Measurements from ENCODE around the gene RNF151. TPM values are rescaled to one million over a fixed set of nuclear protein-coding genes. Genes with fewer than 3 reads are reported as not detected.
"Not testable (repeated sequence)": the region's sequence is repeated elsewhere in the genome, so short reads cannot be mapped to it uniquely, and the experiment has no call there.

RNF151 gene
- total RNA-seq, 4 donors from 2014 or later: not detected

DNA sequence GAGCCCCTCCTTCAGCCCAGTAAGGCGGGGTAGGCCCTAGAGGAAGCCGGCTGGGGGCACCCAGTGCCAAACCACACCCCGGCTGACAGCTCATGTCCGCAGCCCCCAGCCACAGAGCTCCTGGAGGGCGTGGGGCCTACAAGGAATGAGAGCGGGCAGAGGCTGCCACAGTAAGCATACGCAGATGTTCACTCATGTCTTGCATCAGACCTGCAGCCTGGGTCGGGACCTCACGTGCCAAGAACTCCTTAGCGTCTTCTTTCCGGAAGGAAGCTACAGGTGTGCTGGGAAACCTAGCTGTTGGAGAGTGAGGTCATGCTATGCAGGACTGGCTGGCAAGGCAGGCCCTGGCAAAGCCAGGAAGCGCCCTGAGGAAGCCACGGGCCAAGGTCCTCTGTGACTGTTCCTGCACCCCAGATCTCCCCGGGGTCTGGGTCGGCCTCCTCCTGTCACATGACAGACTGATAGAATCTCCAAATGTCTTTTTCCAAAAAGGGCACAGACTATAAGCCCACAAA is 41.4 kb downstream of the RNF151 start:
- ATAC-seq: no peak
- no peak for TF ChIP-seq EP300 (IDR thresholded peaks at IDR 0.05)
- TF ChIP-seq POLR2A (IDR thresholded peaks at IDR 0.05): no peak
- no peak for TF ChIP-seq POLR2AphosphoS5 (IDR thresholded peaks at IDR 0.05)
- TF ChIP-seq, protein P1, sequence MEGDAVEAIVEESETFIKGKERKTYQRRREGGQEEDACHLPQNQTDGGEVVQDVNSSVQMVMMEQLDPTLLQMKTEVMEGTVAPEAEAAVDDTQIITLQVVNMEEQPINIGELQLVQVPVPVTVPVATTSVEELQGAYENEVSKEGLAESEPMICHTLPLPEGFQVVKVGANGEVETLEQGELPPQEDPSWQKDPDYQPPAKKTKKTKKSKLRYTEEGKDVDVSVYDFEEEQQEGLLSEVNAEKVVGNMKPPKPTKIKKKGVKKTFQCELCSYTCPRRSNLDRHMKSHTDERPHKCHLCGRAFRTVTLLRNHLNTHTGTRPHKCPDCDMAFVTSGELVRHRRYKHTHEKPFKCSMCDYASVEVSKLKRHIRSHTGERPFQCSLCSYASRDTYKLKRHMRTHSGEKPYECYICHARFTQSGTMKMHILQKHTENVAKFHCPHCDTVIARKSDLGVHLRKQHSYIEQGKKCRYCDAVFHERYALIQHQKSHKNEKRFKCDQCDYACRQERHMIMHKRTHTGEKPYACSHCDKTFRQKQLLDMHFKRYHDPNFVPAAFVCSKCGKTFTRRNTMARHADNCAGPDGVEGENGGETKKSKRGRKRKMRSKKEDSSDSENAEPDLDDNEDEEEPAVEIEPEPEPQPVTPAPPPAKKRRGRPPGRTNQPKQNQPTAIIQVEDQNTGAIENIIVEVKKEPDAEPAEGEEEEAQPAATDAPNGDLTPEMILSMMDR (IDR thresholded peaks at IDR 0.05): no peak
- peaks cover 0 to 14% of the 10 kb centered on the region in 2 donors for H3K36me3 ChIP-seq
- H3K4me3 ChIP-seq: peak overlapping the region in 1 of 2 donors; percentile 70
- 57 to 60% methylated on average over 4 to 9 of the region's 15 CpGs for WGBS, 2 donors (ENCODE audit: low coverage in 1 of 2)
- peaks cover 4 to 71% (median 44%) of the 10 kb centered on the region in 3 donors for H3K4me1 ChIP-seq
- no peaks in the 10 kb centered on the region for H3K9me3 ChIP-seq
- H3K27ac ChIP-seq: peak overlapping the region in 3 of 4 donors; percentile 39 to 95 (median 95)
- H3K27me3 ChIP-seq: no peaks in the 10 kb centered on the region

DNA sequence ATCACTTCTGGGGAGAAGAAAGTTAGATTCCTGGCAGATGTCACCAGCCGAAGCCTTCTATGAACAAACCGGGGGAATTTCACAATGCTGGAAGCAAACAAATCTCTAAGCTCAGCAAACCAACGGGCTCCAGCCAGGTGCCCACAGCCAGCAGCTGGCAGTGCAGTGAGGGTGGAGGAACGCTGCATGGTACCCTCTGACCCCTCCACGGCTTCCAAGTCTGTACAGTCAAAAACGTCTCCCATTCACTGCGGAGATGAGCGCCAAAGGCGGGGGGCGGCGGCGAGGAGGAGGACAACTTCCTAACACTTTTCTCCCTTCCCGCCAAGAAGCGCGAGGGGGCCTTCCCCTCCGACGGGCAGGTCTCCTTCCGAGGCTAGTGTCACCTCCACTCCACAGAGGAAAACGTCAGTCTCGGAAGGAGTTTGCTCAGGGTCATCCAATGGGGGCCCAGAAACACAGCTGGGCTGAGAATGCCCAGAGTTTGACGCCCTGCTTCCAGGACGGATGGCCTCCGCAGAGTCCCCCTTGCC is 42.0 kb downstream of the RNF151 start:
- H3K36me3 ChIP-seq: peaks cover 0 to 9% of the 10 kb centered on the region in 2 donors
- ATAC-seq: no peak
- H3K4me1 ChIP-seq: peaks cover 4 to 65% (median 41%) of the 10 kb centered on the region in 3 donors
- no peaks in the 10 kb centered on the region for H3K9me3 ChIP-seq
- H3K4me3 ChIP-seq: peak overlapping the region; percentile 70 to 90
- H3K27ac ChIP-seq: peak overlapping the region; percentile 85 to 95 (median 94)
- 2 to 14% methylated on average over 2 to 10 of the region's 23 CpGs for WGBS, 2 donors (ENCODE audit: low coverage in 1 of 2)
- TF ChIP-seq EP300 (IDR thresholded peaks at IDR 0.05) (no peak), POLR2AphosphoS5 (IDR thresholded peaks at IDR 0.05) (peak; percentile 16), POLR2A (IDR thresholded peaks at IDR 0.05) (no peak)
- TF ChIP-seq, protein P1 (IDR thresholded peaks at IDR 0.05): no peak
- no peaks in the 10 kb centered on the region for H3K27me3 ChIP-seq

DNA sequence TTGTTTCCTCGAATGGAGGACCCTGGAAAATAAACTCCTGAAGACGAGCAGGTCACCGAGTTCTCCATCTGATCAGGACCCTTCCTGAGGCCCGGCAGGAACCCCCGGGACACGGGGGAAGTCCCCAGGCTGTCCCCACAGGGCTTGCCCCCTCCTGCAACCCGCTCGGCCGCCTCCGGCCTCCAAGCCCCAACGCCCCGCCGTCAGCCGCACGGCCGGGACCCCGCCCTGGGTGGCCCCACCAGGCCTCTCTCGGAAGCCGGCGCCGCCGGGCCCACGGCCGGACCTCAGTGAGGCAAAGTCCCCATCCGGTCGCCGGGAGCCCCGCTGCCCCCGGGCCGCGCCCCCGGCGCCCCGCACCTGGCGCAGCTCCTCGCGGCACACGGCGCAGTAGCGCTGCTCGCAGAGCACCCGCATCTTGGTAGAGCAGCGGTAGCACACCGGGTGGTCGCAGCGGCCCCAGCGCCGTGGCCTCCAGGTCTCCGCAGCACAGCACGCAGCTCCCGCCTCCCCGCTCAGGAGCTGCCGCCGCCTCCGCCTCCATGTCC is 42.6 kb downstream of the RNF151 start:
- peaks cover 0 to 9% of the 10 kb centered on the region in 2 donors for H3K36me3 ChIP-seq
- no peaks in the 10 kb centered on the region for H3K9me3 ChIP-seq
- WGBS, 2 donors (ENCODE audit: low coverage in 1 of 2): no CpG with 5 or more reads among the region's 55 CpGs
- TF ChIP-seq, protein P1 (IDR thresholded peaks at IDR 0.05): peak in 1 of 4 experiments; percentile 16
- TF ChIP-seq EP300 (IDR thresholded peaks at IDR 0.05): no peak
- TF ChIP-seq POLR2AphosphoS5 (IDR thresholded peaks at IDR 0.05): no peak
- TF ChIP-seq POLR2A (IDR thresholded peaks at IDR 0.05): no peak
- peaks cover 4 to 60% (median 36%) of the 10 kb centered on the region in 3 donors for H3K4me1 ChIP-seq
- H3K4me3 ChIP-seq: peak overlapping the region; percentile 70 to 90
- peak overlapping the region; percentile 85 to 95 (median 94) for H3K27ac ChIP-seq
- no peaks in the 10 kb centered on the region for H3K27me3 ChIP-seq
- peak; percentile 21 for ATAC-seq

DNA sequence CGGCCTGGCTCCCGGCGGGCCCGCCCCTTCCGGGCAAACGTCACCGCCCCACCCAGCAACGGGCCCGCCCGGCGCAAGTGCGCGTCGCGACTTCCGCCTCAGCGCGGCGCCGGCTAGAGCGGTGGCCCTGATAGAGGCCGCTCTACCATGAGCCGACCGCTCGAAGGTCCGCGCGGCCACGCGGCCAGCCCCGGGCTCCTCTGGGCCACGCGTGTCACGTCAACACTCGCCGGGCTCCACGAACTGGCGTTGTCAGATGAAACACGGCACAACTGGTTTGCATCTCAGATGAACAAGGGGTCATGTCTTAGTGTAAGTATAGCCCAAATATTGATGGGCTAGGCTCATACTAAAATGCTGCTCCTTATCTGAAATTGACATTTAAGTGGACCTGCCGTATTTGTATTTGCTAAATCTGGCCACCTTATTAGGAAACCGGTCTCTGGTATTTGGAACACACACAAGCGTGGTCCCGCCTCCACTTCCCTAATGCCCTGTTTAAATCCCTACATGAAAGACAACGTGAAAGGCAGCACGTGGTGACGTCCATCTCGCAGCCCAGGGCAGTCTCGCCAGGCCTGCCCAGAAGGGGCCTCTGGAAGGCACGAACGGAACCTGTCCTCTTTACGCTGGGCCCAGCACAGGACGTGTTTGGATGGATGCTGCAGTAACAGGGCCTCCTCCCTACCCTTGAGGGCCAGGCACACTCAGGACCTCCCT is 43.3 kb downstream of the RNF151 start, which contains the start of gene ZNF598:
TSS of gene ZNF598 (minus strand) at position 31 of the 720 bp plus-strand sequence.
- Histone ChIP-seq H3K4me1 (peaks cover 4 to 53% (median 33%) of the 10 kb centered on the region in 3 donors), H3K36me3 (peaks cover 0 to 4% of the 10 kb centered on the region in 2 donors), H3K9me3 (no peaks in the 10 kb centered on the region), H3K4me3 (peak within 1 kb of the TSS; percentile 70 to 90), H3K27ac (peak within 1 kb of the TSS; percentile 92 to 95 (median 94)), H3K27me3 (no peaks in the 10 kb centered on the region)
- 0 to 8% methylated on average over 2 to 8 of the region's 52 CpGs for WGBS, 2 donors (ENCODE audit: low coverage in 1 of 2)
- peak; percentile 96 for ATAC-seq
- TF ChIP-seq POLR2AphosphoS5 (IDR thresholded peaks at IDR 0.05) (peak; percentile 88), EP300 (IDR thresholded peaks at IDR 0.05) (no peak), POLR2A (IDR thresholded peaks at IDR 0.05) (peak; percentile 89 to 93)
- TF ChIP-seq, protein P1 (IDR thresholded peaks at IDR 0.05): peak in 3 of 4 experiments; percentile 11 to 26 (median 20)

DNA sequence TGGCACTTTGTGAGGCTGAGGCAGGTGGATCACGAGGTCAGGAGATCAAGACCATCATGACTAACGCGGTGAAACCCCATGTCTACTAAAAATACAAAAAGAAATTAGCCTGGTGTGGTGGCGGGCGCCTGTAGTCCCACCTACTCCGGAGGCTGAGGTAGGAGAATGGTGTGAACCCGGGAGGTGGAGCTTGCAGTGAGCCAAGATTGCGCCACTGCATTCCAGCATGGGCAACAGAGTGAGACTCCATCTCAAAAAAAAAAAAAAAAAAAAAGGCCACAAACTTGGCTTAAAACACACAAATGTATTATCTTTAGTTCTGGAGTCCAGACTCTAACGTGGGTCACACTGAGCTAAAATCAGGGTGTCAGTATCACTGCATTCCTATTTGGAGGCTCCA is 45.1 kb downstream of the RNF151 start:
- H3K27me3 ChIP-seq, H3K4me3 ChIP-seq, ATAC-seq, H3K36me3 ChIP-seq, H3K27ac ChIP-seq, H3K9me3 ChIP-seq: not testable (repeated sequence)
- 66 to 79% methylated on average over 4 to 9 of the region's 9 CpGs for WGBS, 2 donors (ENCODE audit: low coverage in 1 of 2)
- H3K4me1 ChIP-seq: peaks cover 4 to 35% (median 25%) of the 10 kb centered on the region in 3 donors
